Thyroid gland (tissue), 4 donors: ENCODE results near the gene NOP9. TPM values are rescaled to one million over a fixed set of nuclear protein-coding genes. Genes with fewer than 3 reads are reported as not detected.
A peak's percentile ranks its signal among the peaks of the same experiment; 100 is the strongest.

Source experiments
- DNase-seq, 2 donors: peaks; one replicate each; pipeline ENCODE4 v3.0.0-alpha.2; 2019
- H3K27ac ChIP-seq, 3 donors: fragments of 200-600 bp; sonication (generic); 1 replicate in 2 of 3; 2 replicates in 1 of 3; pipeline ENCODE4 v1.5.1; 2016 to 2019; ENCODE audit warnings: mild to moderate bottlenecking in 1 of 3, moderate library complexity in 1 of 3
- H3K27me3 ChIP-seq: fragments of 200-600 bp; sonication (generic); one replicate; pipeline ENCODE4 v1.5.1; 2019
- H3K36me3 ChIP-seq, 2 donors: fragments of 200-600 bp; sonication (generic); one replicate each; pipeline ENCODE4 v1.5.1; 2016 to 2019
- H3K4me1 ChIP-seq, 2 donors: fragments of 200-600 bp; sonication (generic); one replicate each; pipeline ENCODE4 v1.5.1; 2017 to 2019
- H3K4me3 ChIP-seq, 3 donors: fragments of 200-600 bp; sonication (generic); replicated peaks in 1 of 3; 1 replicate in 2 of 3; 2 replicates in 1 of 3; pipeline ENCODE4 v1.5.1; 2016; ENCODE audit warnings: mild to moderate bottlenecking in 1 of 3
- H3K9me3 ChIP-seq: fragments of 200-600 bp; sonication (generic); one replicate; pipeline ENCODE4 v1.5.1; 2017
- POLR2A ChIP-seq, 2 donors: fragments of 450-650 bp; IDR thresholded peaks; one replicate each; pipeline ENCODE4 v1.6.1; 2017; ENCODE audit warnings: antibody characterized with exemption in 2 of 2, mild to moderate bottlenecking in 2 of 2, moderate library complexity in 1 of 2
- WGBS, 2 donors: methylation state at CpG; one replicate each; pipeline ENCODE4 v1.1.5; 2017; 5-methylcytosine and 5-hydroxymethylcytosine counted together
- intact Hi-C: fragments of 100-400 bp; cut with DNase I; formaldehyde crosslinking; loops from one replicate; pipeline ENCODE4 v1.15.1; 2023
- total RNA-seq, 4 donors: library from RNA; depleted of rRNA; stranded (reverse); fragments of >200 nt; gene quantifications; one replicate each; pipeline ENCODE4 v1.2.3, GENCODE V29; 2016
- TF ChIP-seq, protein P1 (sequence below), 6 experiments: fragments of 200-600 bp in 3 of 6; fragments of 450-650 bp in 3 of 6; sonication (generic) in 3 of 6; IDR thresholded peaks; one replicate each; pipeline ENCODE4 v1.5.1; 2016 to 2019; ENCODE audit warnings: antibody characterized with exemption in 6 of 6, mild to moderate bottlenecking in 2 of 6, inconsistent platforms in 1 of 6, moderate library complexity in 1 of 6

Gene NOP9
- total RNA-seq, 4 donors from 2014 or later = 16.4 to 22.3 (median 20.7) TPM

DNA sequence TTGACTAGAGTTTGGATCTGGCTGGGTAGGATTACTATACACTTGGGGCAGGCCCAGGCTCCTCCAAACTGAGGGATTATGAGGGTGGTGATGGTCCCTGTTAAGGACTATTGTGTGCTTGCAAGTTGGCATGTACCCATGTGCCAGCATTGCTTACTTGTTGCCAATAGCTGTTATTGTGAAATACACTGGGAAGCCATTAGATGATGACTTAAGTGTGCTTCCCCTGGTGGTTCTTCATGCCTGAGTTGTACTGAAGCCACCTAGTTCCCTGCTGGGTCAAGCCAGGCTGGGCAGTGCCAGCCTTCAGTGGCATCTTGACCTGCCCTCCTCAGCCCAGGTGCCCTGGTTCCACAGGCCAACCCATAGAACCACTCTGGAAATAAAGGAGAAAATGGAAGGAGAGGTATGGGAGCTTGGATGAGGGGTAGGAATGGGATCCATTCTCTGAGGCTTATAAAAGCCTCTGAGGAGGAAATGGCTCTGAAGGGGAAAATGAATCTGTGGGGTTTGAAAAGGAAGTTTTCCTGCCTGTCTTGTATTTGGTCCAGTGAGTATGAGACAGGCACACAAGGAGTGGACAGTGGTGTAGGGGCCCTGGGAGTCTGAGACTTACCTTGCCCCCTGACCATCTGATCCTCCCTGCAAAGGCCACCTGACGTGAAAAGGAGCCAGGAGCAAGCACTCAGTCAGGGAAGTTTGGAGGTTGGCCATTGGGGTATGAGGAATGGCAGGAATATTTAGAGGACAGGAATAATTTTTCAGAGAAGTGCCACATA lies 12.4 kb downstream of the NOP9 start:
- H3K4me3 ChIP-seq = peak overlapping the region in 1 of 3 donors; percentile 35
- H3K4me1 ChIP-seq = peaks cover 19 to 73% of the 10 kb centered on the region in 2 donors
- H3K27me3 ChIP-seq = no peaks in the 10 kb centered on the region
- WGBS, 2 donors = 100% methylated on average over 1 of the region's 1 CpG
- no peaks in the 10 kb centered on the region for H3K36me3 ChIP-seq
- H3K27ac ChIP-seq = peak overlapping the region; percentile 82 to 89 (median 84)
- DNase-seq = peak; percentile 46 to 52
- intact Hi-C loops = no loop called here
- TF ChIP-seq, protein P1, sequence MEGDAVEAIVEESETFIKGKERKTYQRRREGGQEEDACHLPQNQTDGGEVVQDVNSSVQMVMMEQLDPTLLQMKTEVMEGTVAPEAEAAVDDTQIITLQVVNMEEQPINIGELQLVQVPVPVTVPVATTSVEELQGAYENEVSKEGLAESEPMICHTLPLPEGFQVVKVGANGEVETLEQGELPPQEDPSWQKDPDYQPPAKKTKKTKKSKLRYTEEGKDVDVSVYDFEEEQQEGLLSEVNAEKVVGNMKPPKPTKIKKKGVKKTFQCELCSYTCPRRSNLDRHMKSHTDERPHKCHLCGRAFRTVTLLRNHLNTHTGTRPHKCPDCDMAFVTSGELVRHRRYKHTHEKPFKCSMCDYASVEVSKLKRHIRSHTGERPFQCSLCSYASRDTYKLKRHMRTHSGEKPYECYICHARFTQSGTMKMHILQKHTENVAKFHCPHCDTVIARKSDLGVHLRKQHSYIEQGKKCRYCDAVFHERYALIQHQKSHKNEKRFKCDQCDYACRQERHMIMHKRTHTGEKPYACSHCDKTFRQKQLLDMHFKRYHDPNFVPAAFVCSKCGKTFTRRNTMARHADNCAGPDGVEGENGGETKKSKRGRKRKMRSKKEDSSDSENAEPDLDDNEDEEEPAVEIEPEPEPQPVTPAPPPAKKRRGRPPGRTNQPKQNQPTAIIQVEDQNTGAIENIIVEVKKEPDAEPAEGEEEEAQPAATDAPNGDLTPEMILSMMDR (IDR thresholded peaks at IDR 0.05) = no peak
- no peak for TF ChIP-seq POLR2A (IDR thresholded peaks at IDR 0.05)
- no peaks in the 10 kb centered on the region for H3K9me3 ChIP-seq

DNA sequence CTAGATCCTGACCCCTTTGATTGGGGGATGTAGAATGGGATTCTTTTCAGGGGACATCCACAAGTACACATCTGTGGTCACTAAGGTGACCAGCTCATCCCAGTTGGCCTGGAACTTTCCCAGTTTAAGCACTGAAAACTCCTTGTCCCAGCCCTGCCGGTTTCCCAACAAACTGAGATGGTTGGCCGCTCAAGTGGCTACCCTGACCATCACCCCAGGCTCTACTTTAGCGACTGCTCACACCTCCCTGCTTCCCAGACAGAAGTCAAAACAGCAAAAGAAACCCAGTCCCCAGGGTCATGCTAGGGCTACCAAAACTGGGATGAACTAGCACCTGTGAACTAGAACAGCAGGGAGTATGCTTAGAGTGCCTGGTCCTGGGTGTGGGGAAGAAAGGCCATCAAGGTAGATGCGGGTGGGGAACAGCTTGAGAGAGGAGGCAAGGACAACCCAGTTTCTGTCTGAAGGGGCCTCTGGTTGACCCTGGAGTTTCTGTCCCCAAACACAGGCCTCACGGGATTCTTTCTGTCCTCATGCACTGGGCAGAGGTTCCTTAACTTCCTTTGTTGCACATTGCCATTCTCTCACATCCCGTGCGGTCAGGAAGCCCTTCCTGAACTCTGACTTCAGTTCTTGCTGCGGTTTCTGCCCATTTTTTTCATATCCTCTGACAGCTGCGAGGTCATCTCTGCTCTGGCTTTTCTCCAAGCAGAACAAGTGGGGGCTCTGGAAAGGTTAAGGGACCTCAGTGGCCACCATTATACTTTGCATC lies 13.3 kb downstream of the NOP9 start:
- Histone ChIP-seq H3K27me3 (no peaks in the 10 kb centered on the region), H3K27ac (peak overlapping the region; percentile 48 to 89 (median 82)), H3K9me3 (no peaks in the 10 kb centered on the region), H3K4me1 (peaks cover 19 to 74% of the 10 kb centered on the region in 2 donors), H3K4me3 (no peak overlapping the region), H3K36me3 (no peaks in the 10 kb centered on the region)
- intact Hi-C loops = no loop called here
- 62 to 63% methylated on average over 8 to 9 of the region's 9 CpGs for WGBS, 2 donors
- no peak for TF ChIP-seq POLR2A (IDR thresholded peaks at IDR 0.05)
- TF ChIP-seq, protein P1 (IDR thresholded peaks at IDR 0.05) = no peak
- peak in 1 of 2 donors; percentile 55 for DNase-seq

DNA sequence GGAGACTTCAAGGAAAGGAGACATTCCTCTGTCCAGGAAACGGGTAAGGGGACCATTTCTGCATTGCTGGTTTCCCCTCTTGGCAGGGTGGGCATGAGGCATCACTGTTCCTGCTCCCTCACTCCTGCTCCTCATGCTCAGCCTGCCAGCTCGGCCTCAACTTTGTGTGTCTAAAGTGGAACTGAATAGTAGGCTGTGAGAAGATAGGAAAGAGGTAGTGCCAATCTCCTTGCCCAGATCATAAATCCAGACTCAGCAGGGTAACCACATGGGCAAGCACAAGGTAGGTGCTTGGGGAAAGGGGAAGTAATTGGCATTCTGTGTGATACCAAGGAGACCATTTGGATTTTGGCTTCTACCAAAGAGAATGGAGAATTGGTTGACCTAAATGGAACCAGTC lies 14.3 kb downstream of the NOP9 start:
- H3K4me1 ChIP-seq = peaks cover 19 to 69% of the 10 kb centered on the region in 2 donors
- DNase-seq = no peak
- no peaks in the 10 kb centered on the region for H3K27me3 ChIP-seq
- no peaks in the 10 kb centered on the region for H3K36me3 ChIP-seq
- H3K4me3 ChIP-seq = no peak overlapping the region
- 85 to 87% methylated on average over 2 of the region's 2 CpGs for WGBS, 2 donors
- H3K27ac ChIP-seq = peak overlapping the region in 2 of 3 donors; percentile 52 to 89
- no peaks in the 10 kb centered on the region for H3K9me3 ChIP-seq
- intact Hi-C loops = no loop called here
- TF ChIP-seq, protein P1 (IDR thresholded peaks at IDR 0.05) = no peak
- TF ChIP-seq POLR2A (IDR thresholded peaks at IDR 0.05) = no peak

DNA sequence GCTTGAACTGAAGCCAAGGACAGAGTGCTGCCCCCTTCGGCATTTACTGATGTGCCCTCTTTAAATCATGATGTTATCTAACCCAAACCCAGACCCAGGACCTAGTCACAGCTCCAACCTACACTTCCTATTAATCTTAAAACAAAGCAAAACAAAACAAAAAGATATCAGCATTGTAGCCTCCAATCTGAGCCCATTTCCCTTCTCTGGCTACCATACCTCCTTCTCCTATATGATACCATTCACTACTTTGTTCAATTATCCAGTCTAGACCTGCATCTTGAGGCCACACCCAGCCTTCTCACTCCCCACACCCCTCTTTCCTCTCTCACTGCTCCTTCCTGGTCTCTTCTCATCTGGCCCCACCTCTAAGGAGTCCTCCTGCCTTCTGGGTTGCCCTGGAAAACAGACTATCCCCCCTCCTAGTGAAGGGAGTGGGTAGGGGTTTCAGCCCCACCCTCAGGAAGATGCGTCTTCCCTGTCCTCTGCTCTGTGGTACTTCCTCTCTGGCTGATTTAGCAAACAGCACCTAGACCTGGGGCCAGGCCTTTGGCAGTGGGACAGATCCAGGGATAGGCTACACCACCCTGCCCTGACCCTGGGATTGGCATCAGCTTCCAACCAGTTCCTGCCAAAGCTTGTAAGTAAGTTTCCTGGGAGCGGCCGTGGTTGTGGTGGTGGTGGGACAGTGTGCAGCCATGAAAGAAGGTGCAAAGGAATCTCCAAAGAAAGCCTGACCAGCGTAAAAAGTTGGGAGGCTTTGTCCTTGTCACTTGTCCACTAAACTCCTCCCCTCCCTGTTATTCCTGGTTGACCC lies 14.9 kb downstream of the NOP9 start:
- no peak overlapping the region for H3K4me3 ChIP-seq
- intact Hi-C loops = no loop called here
- no peak for DNase-seq
- WGBS, 2 donors = 78 to 81% methylated on average over 5 of the region's 5 CpGs
- H3K4me1 ChIP-seq = peaks cover 18 to 63% of the 10 kb centered on the region in 2 donors
- H3K27me3 ChIP-seq = no peaks in the 10 kb centered on the region
- no peak for TF ChIP-seq POLR2A (IDR thresholded peaks at IDR 0.05)
- TF ChIP-seq, protein P1 (IDR thresholded peaks at IDR 0.05) = no peak
- peak overlapping the region in 2 of 3 donors; percentile 10 to 52 for H3K27ac ChIP-seq
- H3K36me3 ChIP-seq = no peaks in the 10 kb centered on the region
- no peaks in the 10 kb centered on the region for H3K9me3 ChIP-seq
